HepG2 (cell line): ENCODE data around the gene C4orf17. TPM values are rescaled to one million over a fixed set of nuclear protein-coding genes. Genes with fewer than 3 reads are reported as not detected.

Source experiments
- ATAC-seq: fragments of 200-7000 bp; cut with Tn5 transposase; 3 replicates; pipeline ENCODE4 v1.9.1; 2020; ENCODE audit warnings: mild to moderate bottlenecking, moderate library complexity
- Bru-seq: library from RNA; stranded (reverse); fragments of 400-500 nt; gene quantifications from one replicate; lab custom pipeline; 2021; lab: Mats Ljungman, UMichigan
- BruChase-seq, 2 experiments: library from RNA; stranded (reverse); fragments of 400-500 nt; gene quantifications; one replicate each; lab custom pipeline; 2021; lab: Mats Ljungman, UMichigan
- BruUV-seq: library from RNA; stranded (reverse); fragments of 400-500 nt; replicated peaks from 2 replicates; lab custom pipeline; 2021; lab: Mats Ljungman, UMichigan
- CTCF ChIA-PET: fragments of 300-600 bp; formaldehyde crosslinking; extraction: SDS; loops from one replicate; lab custom pipeline; 2021; ENCODE audit warnings: low total read pairs, inconsistent platforms, low intra/inter-chr PET ratio; lab: Yijun Ruan, JAX
- POLR2A ChIA-PET: fragments of 350-600 bp; sonication (Branson Sonifier 250); formaldehyde crosslinking; loops from one replicate; lab custom pipeline; 2020; ENCODE audit warnings: antibody characterized with exemption, inconsistent platforms; lab: Yijun Ruan, JAX
- DNase-seq: peaks from one replicate; pipeline ENCODE4 v3.0.0-alpha.2; 2015; ENCODE audit warnings: low spot score
- FAIRE-seq: peaks from 3 replicates; lab custom pipeline; 2011; peaks lifted over from hg19 to GRCh38; lab: Jason Lieb, UNC
- H2AFZ ChIP-seq: one replicate; pipeline ENCODE4 v1.6.1; 2011; ENCODE audit warnings: low read length, inconsistent platforms
- H3K27ac ChIP-seq: fragments of 300-600 bp; 3 replicates; pipeline ENCODE4 v1.8.0; 2011; ENCODE audit warnings: mixed run types, mild to moderate bottlenecking, mixed read lengths, low read length, inconsistent platforms; ENCODE audit not compliant: insufficient read depth; ENCODE audit errors: extremely low read length
- H3K27me3 ChIP-seq, 2 experiments: fragments of 200-600 bp in 1 of 2; 2 replicates in 1 of 2; 3 replicates in 1 of 2; pipeline versions ENCODE4 v1.6.0 to v1.8.0; 2011; ENCODE audit warnings: low read length in 2 of 2, mild to moderate bottlenecking in 2 of 2, moderate library complexity in 2 of 2, inconsistent platforms in 1 of 2; ENCODE audit not compliant: insufficient read depth in 2 of 2, control insufficient read depth in 1 of 2
- H3K36me3 ChIP-seq, 2 experiments: fragments of 200-600 bp in 1 of 2; replicated peaks in 1 of 2; 2 replicates in 1 of 2; 3 replicates in 1 of 2; pipeline versions ENCODE4 v1.5.1 to v1.8.0; 2011; ENCODE audit warnings: low read length in 2 of 2, inconsistent platforms in 1 of 2; ENCODE audit not compliant: insufficient read depth in 2 of 2, control insufficient read depth in 1 of 2
- H3K4me1 ChIP-seq: 2 replicates; pipeline ENCODE4 v1.5.1; 2012; ENCODE audit warnings: low read length, inconsistent platforms; ENCODE audit not compliant: insufficient read depth
- H3K4me2 ChIP-seq: 2 replicates; pipeline ENCODE4 v1.6.0; 2011; ENCODE audit warnings: low read depth, low read length, inconsistent platforms
- H3K4me3 ChIP-seq, 3 experiments: fragments of 200-600 bp in 1 of 3; sonication (generic), shearing (Covaris generic) in 1 of 3; replicated peaks in 1 of 3; 2 replicates each; pipeline ENCODE4 v1.5.1; 2011 to 2016; ENCODE audit warnings: low read length in 3 of 3, inconsistent platforms in 2 of 3, low read depth in 2 of 3, mild to moderate bottlenecking in 2 of 3, control low read depth in 1 of 3, mixed read lengths in 1 of 3; ENCODE audit not compliant: insufficient read depth in 1 of 3
- H3K79me2 ChIP-seq: one replicate; pipeline ENCODE4 v1.6.1; 2011; ENCODE audit warnings: low read length, inconsistent platforms; ENCODE audit not compliant: insufficient read depth
- H3K9ac ChIP-seq: 2 replicates; pipeline ENCODE4 v1.6.0; 2011; ENCODE audit warnings: mild to moderate bottlenecking, low read depth, low read length, inconsistent platforms; ENCODE audit not compliant: insufficient read depth
- H3K9me3 ChIP-seq: 2 replicates; pipeline ENCODE4 v1.5.1; 2012; ENCODE audit warnings: mild to moderate bottlenecking, low read length
- H4K20me1 ChIP-seq: 2 replicates; pipeline ENCODE4 v1.6.0; 2011; ENCODE audit warnings: inconsistent platforms, mild to moderate bottlenecking, low read length, moderate library complexity; ENCODE audit not compliant: insufficient read depth
- IRX3 ChIP-seq: sonication (generic); formaldehyde crosslinking; IDR thresholded peaks from 2 replicates; pipeline ENCODE4 v1.8.1; 2023; ENCODE audit warnings: mild to moderate bottlenecking, low read depth, missing genetic modification reagents, borderline replicate concordance
- WGBS: methylation state at CpG from one replicate; pipeline ENCODE4 v1.1.6; 2017; ENCODE audit warnings: low lambda C conversion rate; 5-methylcytosine and 5-hydroxymethylcytosine counted together
- in situ Hi-C: cut with HindIII; loops from 2 replicates; pipeline ENCODE4 v1.10.0; 2017; ENCODE audit warnings: low pct_unique_long_range_greater_than_20kb; ENCODE audit not compliant: extremely low pct_ligation_motif_present
- intact Hi-C: fragments of 100-400 bp; cut with micrococcal nuclease; formaldehyde crosslinking; loops from one replicate; pipeline ENCODE4 v1.10.0; 2022; ENCODE audit not compliant: unreplicated experiment
- long read RNA-seq, 2 experiments: library from RNA in 1 of 2; library from polyadenylated mRNA in 1 of 2; stranded (forward) in 1 of 2; unstranded in 1 of 2; transcript quantifications; one replicate each; pipeline ENCODE4 v2.0.0, GENCODE V29; 2019 to 2022
- polyA minus RNA-seq, 3 experiments: library from RNA; depleted of rRNA, polyadenylated mRNA; stranded (reverse); fragments of >200 nt; gene quantifications; 2 replicates each; pipeline ENCODE4 v1.2.3, GENCODE V29; 2011; ENCODE audit warnings: low replicate concordance in 1 of 3
- polyA plus RNA-seq, 8 experiments: library from polyadenylated mRNA; depleted of rRNA in 3 of 8; stranded (reverse) in 7 of 8; unstranded in 1 of 8; fragments of >200 nt; fragmentation: Illumina TruSeq in 4 of 8; extraction: Trizol in 4 of 8; gene quantifications; 2 replicates each; pipeline versions ENCODE4 v1.2.1 to v1.2.3, GENCODE V29; 2011 to 2016; ENCODE audit warnings: low read depth in 4 of 8, missing spikeins in 1 of 8, mixed read lengths in 1 of 8; ENCODE audit not compliant: insufficient read depth in 1 of 8
- total RNA-seq, 5 experiments: library from RNA; depleted of rRNA; stranded (reverse); fragments of >200 nt; fragmentation: Illumina TruSeq; extraction: Trizol; gene quantifications; 2 replicates each; pipeline ENCODE4 v1.2.3, GENCODE V29; 2016; ENCODE audit warnings: low read depth in 1 of 5

Gene C4orf17
- total RNA-seq (2016; rRNA removed; fragmentation: Illumina TruSeq; extraction: Trizol) = not detected in 2 replicates
- not detected in 2 replicates for total RNA-seq (2016; cell fraction: cytosol; rRNA removed; fragmentation: Illumina TruSeq; extraction: Trizol; ENCODE audit: low read depth)
- total RNA-seq (2016; cell fraction: insoluble cytoplasmic fraction; rRNA removed; fragmentation: Illumina TruSeq; extraction: Trizol) = not detected in 2 replicates
- not detected in 2 replicates for total RNA-seq (2016; cell fraction: membrane; rRNA removed; fragmentation: Illumina TruSeq; extraction: Trizol)
- not detected in 2 replicates for total RNA-seq (2016; cell fraction: nucleus; rRNA removed; fragmentation: Illumina TruSeq; extraction: Trizol)
- not detected in 2 replicates for polyA plus RNA-seq (2011; rRNA removed)
- not detected in 2 replicates for polyA plus RNA-seq (2011; cell fraction: cytosol; rRNA removed)
- polyA plus RNA-seq (2011; cell fraction: nucleus; rRNA removed) = not detected in 2 replicates
- not detected in 2 replicates for polyA plus RNA-seq (2012)
- not detected in 2 replicates for polyA plus RNA-seq (2016; cell fraction: cytosol; fragmentation: Illumina TruSeq; extraction: Trizol; ENCODE audit: low read depth)
- not detected in 2 replicates for polyA plus RNA-seq (2016; cell fraction: insoluble cytoplasmic fraction; fragmentation: Illumina TruSeq; extraction: Trizol; ENCODE audit: low read depth)
- not detected in 2 replicates for polyA plus RNA-seq (2016; cell fraction: membrane; fragmentation: Illumina TruSeq; extraction: Trizol; ENCODE audit: low read depth)
- not detected in 2 replicates for polyA plus RNA-seq (2016; cell fraction: nucleus; fragmentation: Illumina TruSeq; extraction: Trizol; ENCODE audit: insufficient read depth, low read depth)
- polyA minus RNA-seq (2011; rRNA and poly(A)+ RNA removed; ENCODE audit: low replicate concordance) = not detected in 2 replicates
- polyA minus RNA-seq (2011; cell fraction: cytosol; rRNA and poly(A)+ RNA removed) = not detected in 2 replicates
- polyA minus RNA-seq (2011; cell fraction: nucleus; rRNA and poly(A)+ RNA removed) = not detected in 2 replicates
- Bru-seq, nascent RNA = not detected
- not detected for BruChase-seq, experiment 1, labeled RNA remaining after a 6-hour chase
- not detected for BruChase-seq, experiment 2, labeled RNA remaining after a 2-hour chase
- long read RNA-seq, experiment 1 = 0 reads
- long read RNA-seq, experiment 2 = 0 reads

DNA sequence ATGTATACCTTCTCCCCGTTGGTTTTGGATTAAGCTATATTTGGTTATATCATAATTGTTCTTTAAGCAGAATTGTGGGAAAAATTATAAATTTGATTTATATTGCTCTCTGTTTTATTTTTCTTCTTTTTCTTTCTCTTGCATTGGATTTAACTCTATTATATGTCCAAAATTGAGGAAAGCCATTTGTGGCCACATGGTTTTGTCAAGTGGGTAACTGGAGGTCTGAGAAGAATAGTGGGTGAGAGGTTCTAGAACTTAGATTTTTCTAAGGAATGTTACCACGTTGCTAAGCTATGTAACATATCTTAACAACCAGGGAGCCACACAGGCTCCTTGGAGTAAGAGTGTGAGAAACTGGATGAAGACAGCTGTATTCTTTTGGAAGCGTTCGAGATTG, at the start of gene C4orf17:
TSS of gene C4orf17 (plus strand) at position 301 of the 400 bp plus-strand sequence. CDS start 2,061 bp downstream, outside the sequence.
- no peak within 1 kb of the TSS for H3K27ac ChIP-seq
- WGBS = 24% methylated on average over 4 of the region's 4 CpGs
- ChIA-PET CTCF (no interaction called here), POLR2A (no interaction called here)
- FAIRE-seq = no peak
- no peaks in the 10 kb centered on the region for H4K20me1 ChIP-seq
- H3K27me3 ChIP-seq = no peaks in the 10 kb centered on the region
- no peaks in the 10 kb centered on the region for H3K79me2 ChIP-seq
- intact Hi-C loops = no loop called here
- H2AFZ ChIP-seq = no peak within 1 kb of the TSS
- TF ChIP-seq IRX3 (CRISPR knock-in tag) = no peak
- H3K4me3 ChIP-seq = no peak within 1 kb of the TSS
- no peak within 1 kb of the TSS for H3K9ac ChIP-seq
- no peak within 1 kb of the TSS for H3K4me2 ChIP-seq
- no peaks in the 10 kb centered on the region for H3K36me3 ChIP-seq
- BruUV-seq = no TSS peak
- in situ Hi-C loops = no loop called here
- ATAC-seq = no peak
- H3K9me3 ChIP-seq = no peaks in the 10 kb centered on the region
- H3K4me1 ChIP-seq = no peaks in the 10 kb centered on the region
- DNase-seq = no peak
